Peyer's patch (tissue), 4 donors: Measurements from ENCODE around the gene FSIP1.

ENCODE experiments used
- CTCF ChIP-seq, 6 experiments: fragments of 450-650 bp in 4 of 6; fragments of 200-600 bp in 2 of 6; sonication (generic) in 1 of 6; IDR thresholded peaks; one replicate each; pipeline ENCODE4 v1.5.1; 2017 to 2019; ENCODE audit warnings: antibody characterized with exemption in 6 of 6, mild to moderate bottlenecking in 3 of 6, moderate library complexity in 1 of 6
- POLR2A ChIP-seq, 2 donors: fragments of 450-650 bp; IDR thresholded peaks; one replicate each; pipeline ENCODE4 v1.5.1; 2017; ENCODE audit warnings: antibody characterized with exemption in 2 of 2, mild to moderate bottlenecking in 2 of 2, moderate library complexity in 2 of 2

- TF ChIP-seq CTCF (IDR thresholded peaks at IDR 0.05) (no peak), POLR2A (IDR thresholded peaks at IDR 0.05) (no peak)
Measured at GRCh38 chr15:39787479-39787878, 4.8 kb upstream of the FSIP1 start.
